ENCODE results near the gene SLC48A1.

The SLC48A1 gene

GRCh38 chr12:47737936-47738594 is 35.0 kb upstream of the SLC48A1 start:
- TF ChIP-seq, protein P1, sequence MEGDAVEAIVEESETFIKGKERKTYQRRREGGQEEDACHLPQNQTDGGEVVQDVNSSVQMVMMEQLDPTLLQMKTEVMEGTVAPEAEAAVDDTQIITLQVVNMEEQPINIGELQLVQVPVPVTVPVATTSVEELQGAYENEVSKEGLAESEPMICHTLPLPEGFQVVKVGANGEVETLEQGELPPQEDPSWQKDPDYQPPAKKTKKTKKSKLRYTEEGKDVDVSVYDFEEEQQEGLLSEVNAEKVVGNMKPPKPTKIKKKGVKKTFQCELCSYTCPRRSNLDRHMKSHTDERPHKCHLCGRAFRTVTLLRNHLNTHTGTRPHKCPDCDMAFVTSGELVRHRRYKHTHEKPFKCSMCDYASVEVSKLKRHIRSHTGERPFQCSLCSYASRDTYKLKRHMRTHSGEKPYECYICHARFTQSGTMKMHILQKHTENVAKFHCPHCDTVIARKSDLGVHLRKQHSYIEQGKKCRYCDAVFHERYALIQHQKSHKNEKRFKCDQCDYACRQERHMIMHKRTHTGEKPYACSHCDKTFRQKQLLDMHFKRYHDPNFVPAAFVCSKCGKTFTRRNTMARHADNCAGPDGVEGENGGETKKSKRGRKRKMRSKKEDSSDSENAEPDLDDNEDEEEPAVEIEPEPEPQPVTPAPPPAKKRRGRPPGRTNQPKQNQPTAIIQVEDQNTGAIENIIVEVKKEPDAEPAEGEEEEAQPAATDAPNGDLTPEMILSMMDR (conservative IDR thresholded peaks at IDR 0.05; ENCODE audit: control insufficient read depth, insufficient read depth, low read depth, low read length): no peak
- no peak for DNase-seq (ENCODE audit: low read depth)
- no peak overlapping the region for H3K4me3 ChIP-seq (ENCODE audit: control insufficient read depth, low read depth, low read length)

- TF ChIP-seq, protein P1 (conservative IDR thresholded peaks at IDR 0.05; ENCODE audit: control insufficient read depth, insufficient read depth, low read depth, low read length): no peak
- H3K4me3 ChIP-seq (ENCODE audit: control insufficient read depth, low read depth, low read length): no peak overlapping the region
- no peak for DNase-seq (ENCODE audit: low read depth)
Measured at GRCh38 chr12:47739297-47739696, 33.7 kb upstream of the SLC48A1 start.

GRCh38 chr12:47739979-47740378 is 33.1 kb upstream of the SLC48A1 start:
- TF ChIP-seq, protein P1 (conservative IDR thresholded peaks at IDR 0.05; ENCODE audit: control insufficient read depth, insufficient read depth, low read depth, low read length): no peak
- H3K4me3 ChIP-seq (ENCODE audit: control insufficient read depth, low read depth, low read length): no peak overlapping the region
- no peak for DNase-seq (ENCODE audit: low read depth)

- no peak for DNase-seq (ENCODE audit: low read depth)
- H3K4me3 ChIP-seq (ENCODE audit: control insufficient read depth, low read depth, low read length): no peak overlapping the region
- TF ChIP-seq, protein P1 (conservative IDR thresholded peaks at IDR 0.05; ENCODE audit: control insufficient read depth, insufficient read depth, low read depth, low read length): no peak
Measured at GRCh38 chr12:47740606-47741339, 32.3 kb upstream of the SLC48A1 start.

- no peak for DNase-seq (ENCODE audit: low read depth)
- H3K4me3 ChIP-seq (ENCODE audit: control insufficient read depth, low read depth, low read length): no peak overlapping the region
- TF ChIP-seq, protein P1 (conservative IDR thresholded peaks at IDR 0.05; ENCODE audit: control insufficient read depth, insufficient read depth, low read depth, low read length): no peak
Measured at GRCh38 chr12:47741340-47741703, 31.7 kb upstream of the SLC48A1 start.

DNA sequence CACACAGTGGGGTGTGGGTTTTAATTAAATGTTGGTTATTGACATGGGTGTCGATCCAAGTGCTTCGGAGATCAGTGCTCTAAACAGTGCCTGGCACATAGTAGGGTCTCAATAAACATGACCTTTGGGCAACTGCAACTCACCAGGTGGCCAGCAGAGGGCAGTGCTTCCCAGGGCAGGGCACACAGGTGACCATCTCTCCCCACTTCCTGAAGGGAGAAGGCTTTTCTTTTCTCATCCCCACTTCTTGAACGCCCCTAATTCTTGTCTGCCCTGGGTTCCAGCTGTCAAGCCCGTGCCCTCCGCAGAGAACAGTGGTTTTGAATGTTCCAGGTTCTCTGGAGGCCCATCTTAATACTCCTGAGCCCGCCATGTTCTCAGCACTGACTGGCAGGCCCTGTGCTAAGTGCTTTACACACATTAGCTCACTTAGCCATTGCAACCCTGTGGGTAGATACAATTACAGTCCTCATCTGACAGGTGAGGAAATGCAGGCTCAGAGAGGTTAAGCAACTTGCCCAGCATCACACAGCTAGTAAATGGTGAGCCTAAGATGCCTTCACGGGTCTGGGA is 30.7 kb upstream of the SLC48A1 start:
- TF ChIP-seq, protein P1 (conservative IDR thresholded peaks at IDR 0.05; ENCODE audit: control insufficient read depth, insufficient read depth, low read depth, low read length): peak; percentile 99
- H3K4me3 ChIP-seq (ENCODE audit: control insufficient read depth, low read depth, low read length): no peak overlapping the region
- DNase-seq (ENCODE audit: low read depth): peak; percentile 42

Measured in fibroblast of mammary gland (primary cell).